ENCODE measurements around the gene PANK1. TPM values are rescaled to one million over a fixed set of nuclear protein-coding genes. Genes with fewer than 3 reads are reported as not detected.

Gene PANK1
- total RNA-seq, 4 donors from 2014 or later, result 6.3 to 9.6 (median 7.4) TPM

GRCh38 chr10:89588671-89589070, 56.4 kb downstream of the PANK1 start:
- Histone ChIP-seq H3K4me3 (no peak overlapping the region), H3K4me1 (peaks cover 0 to 19% (median 5%) of the 10 kb centered on the region in 4 donors), H3K9me3 (no peaks in the 10 kb centered on the region), H3K27ac (no peak overlapping the region), H3K27me3 (no peaks in the 10 kb centered on the region), H3K36me3 (no peaks in the 10 kb centered on the region)
- no peak for DNase-seq (ENCODE audit: low spot score in 2 of 2)
- TF ChIP-seq CTCF (IDR thresholded peaks at IDR 0.05), result no peak
- no peak for TF ChIP-seq EP300 (IDR thresholded peaks at IDR 0.05)
- TF ChIP-seq POLR2A (IDR thresholded peaks at IDR 0.05), result no peak
- 85 to 86% methylated on average over 3 of the region's 3 CpGs for WGBS, 2 donors

- H3K9me3 ChIP-seq, result no peaks in the 10 kb centered on the region
- TF ChIP-seq EP300 (IDR thresholded peaks at IDR 0.05) (no peak), CTCF (IDR thresholded peaks at IDR 0.05) (no peak), POLR2A (IDR thresholded peaks at IDR 0.05) (no peak)
- whole genome bisulfite sequencing, 2 donors, result 96 to 100% methylated on average over 1 of the region's 1 CpG
Measured at GRCh38 chr10:89582022-89582421, 63.0 kb downstream of the PANK1 start.

GRCh38 chr10:89580243-89580642, 64.8 kb downstream of the PANK1 start:
- TF ChIP-seq CTCF (IDR thresholded peaks at IDR 0.05) (no peak), EP300 (IDR thresholded peaks at IDR 0.05) (no peak), POLR2A (IDR thresholded peaks at IDR 0.05) (no peak)
- Histone ChIP-seq H3K9me3 (peaks cover 0 to 3% (median 0%) of the 10 kb centered on the region in 4 donors), H3K27me3 (no peaks in the 10 kb centered on the region), H3K4me1 (no peaks in the 10 kb centered on the region), H3K4me3 (no peak overlapping the region), H3K27ac (no peak overlapping the region), H3K36me3 (no peaks in the 10 kb centered on the region)
- no peak for DNase-seq (ENCODE audit: low spot score in 2 of 2)
- 93% methylated on average over 4 of the region's 4 CpGs for WGBS, 2 donors

More at GRCh38 chr10:89582022-89582421, 63.0 kb downstream of the PANK1 start:
- no peaks in the 10 kb centered on the region for H3K4me1 ChIP-seq
- DNase-seq (ENCODE audit: low spot score in 2 of 2), result no peak
- no peak overlapping the region for H3K4me3 ChIP-seq
- no peaks in the 10 kb centered on the region for H3K36me3 ChIP-seq
- no peaks in the 10 kb centered on the region for H3K27me3 ChIP-seq
- H3K27ac ChIP-seq, result no peak overlapping the region

- Histone ChIP-seq H3K4me1 (no peaks in the 10 kb centered on the region), H3K9me3 (peaks cover 0 to 3% (median 0%) of the 10 kb centered on the region in 4 donors), H3K36me3 (no peaks in the 10 kb centered on the region), H3K27me3 (no peaks in the 10 kb centered on the region), H3K4me3 (no peak overlapping the region), H3K27ac (no peak overlapping the region)
- WGBS, 2 donors, result 84 to 90% methylated on average over 2 of the region's 2 CpGs
- TF ChIP-seq CTCF (IDR thresholded peaks at IDR 0.05) (no peak), POLR2A (IDR thresholded peaks at IDR 0.05) (no peak), EP300 (IDR thresholded peaks at IDR 0.05) (no peak)
- DNase-seq (ENCODE audit: low spot score in 2 of 2), result no peak
Measured at GRCh38 chr10:89576696-89577095, 68.3 kb downstream of the PANK1 start.

GRCh38 chr10:89576022-89576421, 69.0 kb downstream of the PANK1 start:
- WGBS, 2 donors, result 88 to 94% methylated on average over 3 of the region's 3 CpGs
- TF ChIP-seq EP300 (IDR thresholded peaks at IDR 0.05), result no peak
- TF ChIP-seq CTCF (IDR thresholded peaks at IDR 0.05), result no peak
- TF ChIP-seq POLR2A (IDR thresholded peaks at IDR 0.05), result no peak
- H3K36me3 ChIP-seq, result no peaks in the 10 kb centered on the region
- H3K27ac ChIP-seq, result no peak overlapping the region
- DNase-seq (ENCODE audit: low spot score in 2 of 2), result no peak
- no peaks in the 10 kb centered on the region for H3K27me3 ChIP-seq
- H3K9me3 ChIP-seq, result peaks cover 0 to 3% (median 0%) of the 10 kb centered on the region in 4 donors
- no peaks in the 10 kb centered on the region for H3K4me1 ChIP-seq
- H3K4me3 ChIP-seq, result no peak overlapping the region

Data from tibial nerve (tissue), 4 donors.